HUES6 (cell line): ENCODE measurements around the gene KCNMA1.

Experiments used
- H3K27ac ChIP-seq: 2 replicates; pipeline ENCODE4 v1.7.0; 2013; ENCODE audit warnings: low read depth, mild to moderate bottlenecking, low read length, inconsistent platforms
- H3K27me3 ChIP-seq: 2 replicates; pipeline ENCODE4 v1.6.1; 2013; ENCODE audit warnings: low read length; ENCODE audit not compliant: control insufficient read depth, insufficient read depth
- H3K36me3 ChIP-seq: 2 replicates; pipeline ENCODE4 v1.6.1; 2013; ENCODE audit warnings: low read length; ENCODE audit not compliant: control insufficient read depth, insufficient read depth
- H3K4me1 ChIP-seq: 2 replicates; pipeline ENCODE4 v1.6.1; 2013; ENCODE audit warnings: low read length; ENCODE audit not compliant: control insufficient read depth, insufficient read depth
- H3K4me3 ChIP-seq: 2 replicates; pipeline ENCODE4 v1.5.1; 2013; ENCODE audit warnings: low read depth, low read length
- H3K9ac ChIP-seq: one replicate; pipeline ENCODE4 v1.6.1; 2013; ENCODE audit warnings: mild to moderate bottlenecking, low read length
- H3K9me3 ChIP-seq: 2 replicates; pipeline ENCODE4 v1.6.1; 2013; ENCODE audit warnings: low read depth, low read length; ENCODE audit not compliant: control insufficient read depth, insufficient read depth

The KCNMA1 gene

DNA sequence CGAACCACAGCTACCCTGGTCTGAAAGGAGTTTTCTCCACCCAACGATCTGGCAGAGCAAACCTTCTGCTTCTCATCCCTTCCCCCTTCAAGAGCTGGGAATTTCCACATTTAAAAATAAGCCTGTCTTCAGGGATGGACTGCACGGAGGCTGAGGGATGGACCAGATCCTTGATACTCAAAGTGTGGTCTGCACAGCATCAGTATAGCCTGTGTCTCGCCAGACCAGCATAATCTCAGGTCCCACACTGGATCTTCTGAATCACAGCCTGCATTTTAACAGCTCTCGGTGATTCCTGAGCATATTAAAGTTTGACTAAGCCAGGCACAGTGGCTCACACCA lies 7.1 kb downstream of the KCNMA1 start:
- no peak overlapping the region for H3K27ac ChIP-seq
- H3K9me3 ChIP-seq = no peaks in the 10 kb centered on the region
- no peaks in the 10 kb centered on the region for H3K36me3 ChIP-seq
- H3K4me1 ChIP-seq = peaks cover 28% of the 10 kb centered on the region
- H3K27me3 ChIP-seq = peaks cover 31% of the 10 kb centered on the region
- no peak overlapping the region for H3K9ac ChIP-seq
- no peak overlapping the region for H3K4me3 ChIP-seq

GRCh38 chr10:77629775-77630506 lies 7.7 kb downstream of the KCNMA1 start:
- Histone ChIP-seq H3K27ac (no peak overlapping the region), H3K4me3 (no peak overlapping the region), H3K36me3 (no peaks in the 10 kb centered on the region), H3K4me1 (peaks cover 23% of the 10 kb centered on the region), H3K9ac (no peak overlapping the region), H3K27me3 (peaks cover 26% of the 10 kb centered on the region), H3K9me3 (no peaks in the 10 kb centered on the region)

- Histone ChIP-seq H3K27me3 (peaks cover 17% of the 10 kb centered on the region), H3K9ac (no peak overlapping the region), H3K36me3 (no peaks in the 10 kb centered on the region), H3K4me3 (no peak overlapping the region), H3K9me3 (no peaks in the 10 kb centered on the region), H3K4me1 (peaks cover 21% of the 10 kb centered on the region; the same call in 1 of the 2 replicates), H3K27ac (no peak overlapping the region)
Observed at GRCh38 chr10:77628906-77629730, 8.5 kb downstream of the KCNMA1 start.

DNA sequence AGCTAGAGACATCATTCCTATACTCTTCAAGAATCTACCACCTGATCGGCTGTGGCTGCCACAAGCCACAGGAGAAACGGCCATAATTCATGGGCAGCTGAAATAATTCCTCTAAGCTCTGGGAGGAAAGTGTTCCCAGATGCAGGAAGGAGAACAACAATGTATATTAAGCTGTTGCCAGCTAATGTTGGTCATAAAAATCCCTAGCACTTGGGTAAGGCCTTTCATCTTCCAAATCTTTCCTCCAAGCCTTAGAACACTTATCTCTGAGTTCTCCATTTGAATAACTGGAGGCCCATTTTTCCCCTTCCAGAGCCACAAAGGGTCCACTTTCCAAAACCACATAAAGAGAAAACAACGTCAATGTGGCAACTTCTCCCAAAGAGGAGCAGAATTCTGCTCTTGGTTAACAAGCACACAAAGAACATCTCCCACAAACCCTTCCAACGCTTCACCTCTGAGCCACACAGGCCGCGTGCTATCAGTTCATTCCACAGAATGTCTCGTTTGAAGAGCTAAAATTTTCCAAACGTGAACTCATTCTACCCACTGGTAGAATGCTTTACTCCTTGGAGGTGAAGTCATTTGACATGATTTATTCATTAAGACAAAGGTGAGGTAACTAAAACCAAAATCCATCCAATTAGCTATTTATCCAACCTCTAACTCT lies 11.2 kb downstream of the KCNMA1 start:
- Histone ChIP-seq H3K36me3 (no peaks in the 10 kb centered on the region), H3K27ac (no peak overlapping the region), H3K4me3 (no peak overlapping the region), H3K9me3 (no peaks in the 10 kb centered on the region), H3K4me1 (peaks cover 17% of the 10 kb centered on the region; the same call in 1 of the 2 replicates), H3K27me3 (no peaks in the 10 kb centered on the region), H3K9ac (no peak overlapping the region)

DNA sequence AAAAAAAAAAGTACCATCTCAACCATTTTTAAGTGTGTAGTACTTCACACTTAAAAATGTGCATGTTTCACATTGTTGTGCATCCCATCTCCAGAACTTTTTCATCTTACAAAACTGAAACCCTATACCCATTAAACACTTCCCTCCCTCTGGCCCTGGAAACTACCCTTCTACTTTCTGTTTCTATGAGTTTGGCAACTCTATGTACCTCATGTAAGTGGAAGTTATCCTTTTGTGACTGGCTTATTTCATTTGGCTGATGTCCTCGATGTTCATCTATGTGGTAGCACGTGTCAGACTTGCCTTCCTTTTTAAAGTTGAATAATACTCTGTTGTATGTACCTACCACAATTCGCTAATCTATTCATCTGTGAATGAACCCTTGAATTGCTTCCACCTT lies 12.2 kb downstream of the KCNMA1 start:
- Histone ChIP-seq H3K4me1 (peaks cover 16% of the 10 kb centered on the region; the same call in 1 of the 2 replicates), H3K36me3 (no peaks in the 10 kb centered on the region), H3K27me3 (no peaks in the 10 kb centered on the region), H3K9me3 (no peaks in the 10 kb centered on the region), H3K4me3 (no peak overlapping the region), H3K27ac (no peak overlapping the region), H3K9ac (no peak overlapping the region)

DNA sequence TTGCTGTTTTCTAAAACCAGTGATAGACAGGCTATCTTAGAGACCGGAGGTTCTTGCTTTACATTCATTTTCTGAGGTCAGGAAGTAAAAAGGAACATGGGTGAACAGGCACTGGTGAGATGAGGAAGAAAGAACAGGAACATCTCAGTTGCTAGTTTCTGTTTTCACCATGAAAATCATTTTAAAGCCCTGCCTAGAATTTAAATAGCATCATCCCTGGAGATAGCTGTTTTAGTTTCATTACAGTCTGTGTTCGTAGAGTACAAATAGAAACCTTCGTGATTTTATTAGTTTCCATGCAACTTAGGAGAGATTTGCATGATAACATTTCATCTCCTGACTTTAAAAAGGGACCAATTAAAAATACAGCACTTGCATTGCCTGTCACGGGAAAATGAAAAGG lies 14.7 kb downstream of the KCNMA1 start:
- Histone ChIP-seq H3K36me3 (no peaks in the 10 kb centered on the region), H3K27me3 (no peaks in the 10 kb centered on the region), H3K4me1 (no peaks in the 10 kb centered on the region), H3K9me3 (no peaks in the 10 kb centered on the region), H3K27ac (no peak overlapping the region), H3K9ac (no peak overlapping the region), H3K4me3 (no peak overlapping the region)

GRCh38 chr10:77620731-77621130 lies 16.9 kb downstream of the KCNMA1 start:
- Histone ChIP-seq H3K9me3 (no peaks in the 10 kb centered on the region), H3K4me3 (no peak overlapping the region), H3K4me1 (no peaks in the 10 kb centered on the region), H3K27ac (no peak overlapping the region), H3K9ac (no peak overlapping the region), H3K36me3 (no peaks in the 10 kb centered on the region), H3K27me3 (no peaks in the 10 kb centered on the region)

GRCh38 chr10:77619964-77620703 lies 17.5 kb downstream of the KCNMA1 start:
- no peak overlapping the region for H3K27ac ChIP-seq
- no peak overlapping the region for H3K4me3 ChIP-seq
- no peaks in the 10 kb centered on the region for H3K4me1 ChIP-seq
- no peak overlapping the region for H3K9ac ChIP-seq
- H3K9me3 ChIP-seq = no peaks in the 10 kb centered on the region
- H3K36me3 ChIP-seq = no peaks in the 10 kb centered on the region
- no peaks in the 10 kb centered on the region for H3K27me3 ChIP-seq

DNA sequence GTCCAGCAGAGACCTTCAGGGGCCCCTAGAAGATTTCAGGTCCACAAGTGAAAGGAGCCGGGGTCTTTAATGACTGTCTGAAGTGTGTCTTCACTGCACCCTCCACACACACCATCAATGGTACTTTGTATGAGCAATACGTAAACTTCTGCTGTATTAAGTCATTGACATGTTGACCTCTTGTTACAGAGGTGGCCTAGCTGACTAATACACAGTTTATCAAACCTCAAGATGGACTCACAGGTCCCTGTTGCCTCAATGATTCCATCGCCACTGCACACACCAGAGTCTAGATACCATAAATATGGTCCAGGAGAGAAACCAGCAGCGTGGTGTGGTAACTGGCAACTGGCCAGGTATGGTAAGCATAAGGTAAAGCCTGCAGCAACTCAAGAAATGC lies 19.5 kb downstream of the KCNMA1 start:
- Histone ChIP-seq H3K4me1 (no peaks in the 10 kb centered on the region), H3K36me3 (no peaks in the 10 kb centered on the region), H3K9me3 (no peaks in the 10 kb centered on the region), H3K27ac (no peak overlapping the region), H3K9ac (no peak overlapping the region), H3K4me3 (no peak overlapping the region), H3K27me3 (no peaks in the 10 kb centered on the region)

- no peak overlapping the region for H3K9ac ChIP-seq
- H3K27ac ChIP-seq = no peak overlapping the region
- H3K36me3 ChIP-seq = no peaks in the 10 kb centered on the region
- H3K4me1 ChIP-seq = no peaks in the 10 kb centered on the region
- no peaks in the 10 kb centered on the region for H3K27me3 ChIP-seq
- no peaks in the 10 kb centered on the region for H3K9me3 ChIP-seq
- no peak overlapping the region for H3K4me3 ChIP-seq
Observed at GRCh38 chr10:77616766-77617165, 20.8 kb downstream of the KCNMA1 start.
